Vagina (tissue), 2 donors: ENCODE measurements around the gene CAPN15.

Experiments used
- POLR2A ChIP-seq, 2 donors: fragments of 450-650 bp; IDR thresholded peaks; one replicate each; pipeline ENCODE4 v1.6.1; 2017; ENCODE audit warnings: antibody characterized with exemption in 2 of 2, mild to moderate bottlenecking in 2 of 2, moderate library complexity in 2 of 2
- POLR2AphosphoS5 ChIP-seq, 2 donors: sonication (generic); formaldehyde crosslinking; IDR thresholded peaks; one replicate each; pipeline ENCODE4 v1.9.0; 2017; ENCODE audit warnings: antibody characterized with exemption in 2 of 2, mild to moderate bottlenecking in 2 of 2, low read depth in 1 of 2; ENCODE audit not compliant: insufficient read depth in 1 of 2
- TF ChIP-seq, protein P1 (sequence below), 3 experiments: fragments of 450-650 bp in 2 of 3; fragments of 200-600 bp in 1 of 3; sonication (generic) in 1 of 3; IDR thresholded peaks; one replicate each; pipeline ENCODE4 v1.5.1; 2017 to 2019; ENCODE audit warnings: antibody characterized with exemption in 3 of 3, mild to moderate bottlenecking in 2 of 3, moderate library complexity in 2 of 3

DNA sequence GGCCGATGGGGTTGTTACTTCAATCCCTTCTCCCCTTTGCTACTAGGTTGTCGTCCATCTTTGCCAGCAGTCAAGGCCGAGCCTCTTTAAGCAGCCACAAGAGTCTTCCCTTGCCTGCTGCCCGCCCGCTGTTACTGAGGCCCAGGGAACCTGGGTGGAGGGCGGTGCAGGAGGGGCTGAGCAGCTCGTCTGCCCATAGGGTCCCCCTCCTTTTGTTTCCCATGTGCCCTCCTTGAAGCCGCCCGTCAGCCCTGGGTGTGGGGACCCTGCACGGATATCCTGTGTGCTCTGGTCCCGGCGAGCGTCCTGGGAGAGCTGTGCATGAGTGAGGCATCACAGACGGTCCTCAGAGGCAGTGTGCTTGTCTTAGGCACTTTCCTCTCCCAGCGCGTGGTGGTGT lies 37.9 kb upstream of the CAPN15 start:
- no peak for TF ChIP-seq POLR2A (IDR thresholded peaks at IDR 0.05)
- TF ChIP-seq, protein P1, sequence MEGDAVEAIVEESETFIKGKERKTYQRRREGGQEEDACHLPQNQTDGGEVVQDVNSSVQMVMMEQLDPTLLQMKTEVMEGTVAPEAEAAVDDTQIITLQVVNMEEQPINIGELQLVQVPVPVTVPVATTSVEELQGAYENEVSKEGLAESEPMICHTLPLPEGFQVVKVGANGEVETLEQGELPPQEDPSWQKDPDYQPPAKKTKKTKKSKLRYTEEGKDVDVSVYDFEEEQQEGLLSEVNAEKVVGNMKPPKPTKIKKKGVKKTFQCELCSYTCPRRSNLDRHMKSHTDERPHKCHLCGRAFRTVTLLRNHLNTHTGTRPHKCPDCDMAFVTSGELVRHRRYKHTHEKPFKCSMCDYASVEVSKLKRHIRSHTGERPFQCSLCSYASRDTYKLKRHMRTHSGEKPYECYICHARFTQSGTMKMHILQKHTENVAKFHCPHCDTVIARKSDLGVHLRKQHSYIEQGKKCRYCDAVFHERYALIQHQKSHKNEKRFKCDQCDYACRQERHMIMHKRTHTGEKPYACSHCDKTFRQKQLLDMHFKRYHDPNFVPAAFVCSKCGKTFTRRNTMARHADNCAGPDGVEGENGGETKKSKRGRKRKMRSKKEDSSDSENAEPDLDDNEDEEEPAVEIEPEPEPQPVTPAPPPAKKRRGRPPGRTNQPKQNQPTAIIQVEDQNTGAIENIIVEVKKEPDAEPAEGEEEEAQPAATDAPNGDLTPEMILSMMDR (IDR thresholded peaks at IDR 0.05) = no peak
- TF ChIP-seq POLR2AphosphoS5 (IDR thresholded peaks at IDR 0.05; ENCODE audit: insufficient read depth in 1 of 2, low read depth in 1 of 2) = no peak
